SU-DHL-6 (cell line): ENCODE results near the gene BABAM1.

ENCODE experiments used
- EZH2phosphoT487 ChIP-seq: fragments of 200-600 bp; sonication (generic), shearing (Covaris generic); conservative IDR thresholded peaks from 2 replicates; pipeline ENCODE4 v1.6.1; 2018; ENCODE audit warnings: mild to moderate bottlenecking, antibody characterized with exemption, low read length, moderate library complexity, mixed read lengths
- TF ChIP-seq, protein P1 (sequence below): fragments of 200-600 bp; sonication (generic); IDR thresholded peaks from one replicate; pipeline ENCODE4 v1.5.1; 2017; ENCODE audit warnings: antibody characterized with exemption, mild to moderate bottlenecking, low read length, moderate library complexity; ENCODE audit not compliant: insufficient read depth, poor library complexity, severe bottlenecking

DNA sequence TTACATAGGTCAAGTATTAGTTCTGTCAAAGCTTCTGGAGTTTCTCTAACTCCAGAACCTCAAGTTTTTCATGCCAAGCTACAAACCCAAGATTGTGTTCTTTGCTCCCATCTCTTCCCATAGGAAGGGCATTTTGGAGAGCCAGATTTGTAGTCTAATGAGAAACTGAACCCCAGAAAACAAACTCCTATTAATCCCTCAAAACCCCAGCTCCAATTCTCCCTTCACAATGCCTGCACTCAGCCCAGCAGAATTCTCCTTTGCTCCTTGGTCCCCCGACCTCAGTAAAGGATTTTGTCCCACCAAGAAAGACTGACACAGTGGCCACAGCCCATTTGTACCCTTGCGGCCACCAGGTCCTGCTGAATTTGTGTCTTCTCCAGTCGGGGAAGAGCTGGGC lies 11.1 kb upstream of the BABAM1 start:
- TF ChIP-seq, protein P1, sequence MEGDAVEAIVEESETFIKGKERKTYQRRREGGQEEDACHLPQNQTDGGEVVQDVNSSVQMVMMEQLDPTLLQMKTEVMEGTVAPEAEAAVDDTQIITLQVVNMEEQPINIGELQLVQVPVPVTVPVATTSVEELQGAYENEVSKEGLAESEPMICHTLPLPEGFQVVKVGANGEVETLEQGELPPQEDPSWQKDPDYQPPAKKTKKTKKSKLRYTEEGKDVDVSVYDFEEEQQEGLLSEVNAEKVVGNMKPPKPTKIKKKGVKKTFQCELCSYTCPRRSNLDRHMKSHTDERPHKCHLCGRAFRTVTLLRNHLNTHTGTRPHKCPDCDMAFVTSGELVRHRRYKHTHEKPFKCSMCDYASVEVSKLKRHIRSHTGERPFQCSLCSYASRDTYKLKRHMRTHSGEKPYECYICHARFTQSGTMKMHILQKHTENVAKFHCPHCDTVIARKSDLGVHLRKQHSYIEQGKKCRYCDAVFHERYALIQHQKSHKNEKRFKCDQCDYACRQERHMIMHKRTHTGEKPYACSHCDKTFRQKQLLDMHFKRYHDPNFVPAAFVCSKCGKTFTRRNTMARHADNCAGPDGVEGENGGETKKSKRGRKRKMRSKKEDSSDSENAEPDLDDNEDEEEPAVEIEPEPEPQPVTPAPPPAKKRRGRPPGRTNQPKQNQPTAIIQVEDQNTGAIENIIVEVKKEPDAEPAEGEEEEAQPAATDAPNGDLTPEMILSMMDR: no peak
- no peak for TF ChIP-seq EZH2phosphoT487
